Stimulated activated CD8-positive, alpha-beta memory T cell treated with anti-CD3 and anti-CD28 coated beads, Interleukin-15, amount 100 ng/mL, for 24 hours (primary cell): ENCODE measurements around the gene FDXR.
"Not testable (repeated sequence)": the region's sequence is repeated elsewhere in the genome, so short reads cannot be mapped to it uniquely, and the experiment has no call there.

Source experiments
- DNase-seq: peaks from one replicate; pipeline ENCODE4 v3.0.0-alpha.2; 2020; ENCODE audit warnings: low read depth

Gene FDXR, protein sequence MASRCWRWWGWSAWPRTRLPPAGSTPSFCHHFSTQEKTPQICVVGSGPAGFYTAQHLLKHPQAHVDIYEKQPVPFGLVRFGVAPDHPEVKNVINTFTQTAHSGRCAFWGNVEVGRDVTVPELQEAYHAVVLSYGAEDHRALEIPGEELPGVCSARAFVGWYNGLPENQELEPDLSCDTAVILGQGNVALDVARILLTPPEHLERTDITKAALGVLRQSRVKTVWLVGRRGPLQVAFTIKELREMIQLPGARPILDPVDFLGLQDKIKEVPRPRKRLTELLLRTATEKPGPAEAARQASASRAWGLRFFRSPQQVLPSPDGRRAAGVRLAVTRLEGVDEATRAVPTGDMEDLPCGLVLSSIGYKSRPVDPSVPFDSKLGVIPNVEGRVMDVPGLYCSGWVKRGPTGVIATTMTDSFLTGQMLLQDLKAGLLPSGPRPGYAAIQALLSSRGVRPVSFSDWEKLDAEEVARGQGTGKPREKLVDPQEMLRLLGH

DNA sequence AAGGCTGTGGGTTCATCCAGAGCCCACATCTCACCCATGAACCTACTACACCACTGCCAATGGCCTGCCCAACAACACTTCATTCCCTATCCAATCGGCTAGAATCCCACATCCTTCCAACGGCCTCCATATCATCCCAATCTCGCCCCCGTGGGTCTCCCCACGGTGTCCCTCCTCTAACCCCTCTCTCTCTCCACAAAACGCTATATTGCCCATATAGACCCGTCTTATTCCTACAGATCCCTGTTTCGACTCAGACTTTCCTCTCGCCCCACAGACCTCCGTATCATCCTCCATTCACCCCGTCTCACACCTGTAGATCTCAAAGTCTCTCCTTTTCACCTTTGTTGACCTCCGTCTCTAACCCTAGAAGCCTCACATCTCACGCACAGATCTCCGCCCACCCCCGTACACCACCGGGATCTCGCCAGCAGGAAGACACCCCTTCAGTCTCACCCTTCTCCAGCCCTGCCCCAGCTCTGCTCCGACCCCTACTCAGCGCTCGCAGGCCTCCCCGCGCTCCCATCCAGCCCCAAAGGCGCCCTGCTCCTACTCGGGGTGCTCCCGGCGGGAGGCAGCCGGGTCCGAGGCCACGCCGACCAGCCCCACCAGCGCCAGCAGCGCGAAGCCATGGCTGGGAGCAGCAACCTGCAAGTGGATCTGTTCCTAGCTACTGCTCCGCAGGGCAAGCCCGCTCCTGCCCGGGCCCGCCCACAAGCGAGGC is at the start of gene FDXR:
Gene FDXR, minus strand, starts transcription at position 682 of the 724 bp plus-strand sequence. Its CDS starts 50 bp downstream, at position 632.
- no peak for DNase-seq

DNA sequence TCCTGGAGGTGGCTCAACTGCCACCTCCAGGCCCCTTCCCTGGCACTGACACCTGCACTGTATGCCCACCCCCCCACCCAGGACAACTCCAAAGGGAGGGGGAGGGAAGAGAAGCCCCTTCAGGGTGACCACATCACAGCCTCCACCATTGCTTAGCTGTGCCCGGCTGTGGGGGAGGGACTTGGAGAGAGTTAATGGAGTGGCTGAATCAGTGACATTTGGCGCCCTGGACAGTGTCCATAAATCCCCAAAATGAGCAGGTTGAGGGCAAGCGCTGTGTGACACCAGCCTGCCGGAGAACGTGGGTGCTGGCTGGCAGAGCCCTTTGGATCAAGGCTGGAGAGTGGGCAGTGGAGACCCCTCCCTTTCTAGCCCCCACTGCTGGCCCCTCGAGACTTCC is 49.4 kb upstream of the FDXR start:
- no peak for DNase-seq

DNA sequence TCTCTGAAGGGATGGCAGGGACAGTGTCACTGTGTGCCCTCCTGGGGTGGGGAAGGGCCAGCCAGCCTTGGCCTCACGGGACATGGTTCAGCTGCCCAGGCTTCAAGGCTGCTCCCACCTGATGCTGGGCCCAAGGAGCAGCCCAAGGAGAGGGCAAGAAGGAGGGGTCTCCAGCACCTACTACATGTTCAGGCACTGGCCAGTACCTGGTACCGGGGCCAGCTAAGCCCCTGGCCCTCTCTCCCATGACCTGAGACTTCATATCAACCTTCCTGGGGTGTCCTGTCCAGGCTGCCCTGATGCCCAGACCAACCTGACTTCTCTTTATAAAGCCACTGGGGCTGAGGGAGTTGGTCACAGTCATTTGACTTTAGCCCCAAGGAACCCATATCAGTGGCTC is 49.0 kb upstream of the FDXR start:
- DNase-seq = no peak

DNA sequence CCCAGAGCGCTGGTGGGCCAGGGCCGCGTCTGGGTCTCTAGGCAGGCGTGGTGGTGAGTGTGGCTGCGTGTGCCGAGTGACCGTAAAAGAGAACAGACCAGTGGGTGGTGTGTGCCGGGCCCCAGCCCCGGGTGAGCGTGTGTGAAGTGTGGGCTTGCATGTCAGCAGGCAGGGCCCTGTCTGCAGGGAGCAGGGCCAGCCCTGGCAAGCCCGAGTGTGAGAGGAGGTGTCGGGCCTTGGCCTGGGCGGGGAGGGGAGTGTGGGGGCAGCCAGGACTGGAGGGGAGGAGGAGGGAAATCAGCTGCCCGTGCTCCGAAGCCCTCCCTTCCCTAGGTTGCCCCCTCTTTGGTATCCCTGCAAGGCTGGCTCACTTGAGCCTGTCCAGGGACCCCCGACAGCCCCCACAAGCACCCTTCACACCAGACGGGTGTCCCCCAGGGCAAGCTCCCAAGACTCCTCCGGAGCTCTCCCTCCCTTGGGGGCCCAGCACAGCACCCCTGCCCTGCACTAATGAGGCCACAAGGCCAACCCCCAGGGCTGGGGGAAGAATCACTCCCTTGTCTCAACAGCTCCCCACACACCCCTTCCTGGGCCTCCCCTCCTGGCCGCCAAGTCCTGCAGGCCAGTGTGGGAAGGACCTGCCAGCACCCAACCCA is 48.4 kb upstream of the FDXR start:
- no peak for DNase-seq

DNA sequence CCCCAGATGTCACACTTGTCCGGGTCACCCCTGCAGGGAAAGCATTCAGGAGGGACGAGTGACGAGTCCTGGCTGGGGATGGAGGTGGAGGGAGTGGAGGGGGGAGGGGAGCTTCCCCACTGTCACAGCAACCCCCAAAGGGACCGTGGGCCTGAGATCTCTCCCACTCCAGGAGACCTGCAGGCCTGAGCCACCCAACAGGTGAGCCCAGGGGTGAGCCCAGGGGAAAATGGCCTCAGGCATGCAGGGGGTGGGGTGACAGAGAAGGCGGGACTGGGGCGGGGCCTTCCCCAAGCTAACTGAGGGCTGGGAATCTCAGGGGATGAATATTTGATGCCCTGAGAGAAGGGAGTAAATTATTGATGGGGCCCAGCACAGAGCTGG is 47.8 kb upstream of the FDXR start:
- no peak for DNase-seq

DNA sequence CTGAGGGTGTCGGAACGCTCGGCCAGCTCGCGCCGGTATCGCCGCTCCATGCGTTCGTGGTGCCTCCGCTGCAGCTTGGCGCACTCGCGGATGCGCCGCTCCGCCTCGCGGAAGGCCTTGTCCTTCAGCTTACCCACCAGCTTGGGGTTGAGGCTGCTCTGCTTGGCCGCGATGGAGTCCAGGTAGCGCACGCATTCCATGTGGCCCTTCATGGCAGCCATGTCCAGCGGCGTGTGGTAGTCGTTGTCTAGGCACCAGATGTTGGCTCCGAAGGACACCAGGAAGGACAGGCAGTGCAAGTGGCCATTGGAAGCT is 47.5 kb upstream of the FDXR start:
- DNase-seq = no peak

DNA sequence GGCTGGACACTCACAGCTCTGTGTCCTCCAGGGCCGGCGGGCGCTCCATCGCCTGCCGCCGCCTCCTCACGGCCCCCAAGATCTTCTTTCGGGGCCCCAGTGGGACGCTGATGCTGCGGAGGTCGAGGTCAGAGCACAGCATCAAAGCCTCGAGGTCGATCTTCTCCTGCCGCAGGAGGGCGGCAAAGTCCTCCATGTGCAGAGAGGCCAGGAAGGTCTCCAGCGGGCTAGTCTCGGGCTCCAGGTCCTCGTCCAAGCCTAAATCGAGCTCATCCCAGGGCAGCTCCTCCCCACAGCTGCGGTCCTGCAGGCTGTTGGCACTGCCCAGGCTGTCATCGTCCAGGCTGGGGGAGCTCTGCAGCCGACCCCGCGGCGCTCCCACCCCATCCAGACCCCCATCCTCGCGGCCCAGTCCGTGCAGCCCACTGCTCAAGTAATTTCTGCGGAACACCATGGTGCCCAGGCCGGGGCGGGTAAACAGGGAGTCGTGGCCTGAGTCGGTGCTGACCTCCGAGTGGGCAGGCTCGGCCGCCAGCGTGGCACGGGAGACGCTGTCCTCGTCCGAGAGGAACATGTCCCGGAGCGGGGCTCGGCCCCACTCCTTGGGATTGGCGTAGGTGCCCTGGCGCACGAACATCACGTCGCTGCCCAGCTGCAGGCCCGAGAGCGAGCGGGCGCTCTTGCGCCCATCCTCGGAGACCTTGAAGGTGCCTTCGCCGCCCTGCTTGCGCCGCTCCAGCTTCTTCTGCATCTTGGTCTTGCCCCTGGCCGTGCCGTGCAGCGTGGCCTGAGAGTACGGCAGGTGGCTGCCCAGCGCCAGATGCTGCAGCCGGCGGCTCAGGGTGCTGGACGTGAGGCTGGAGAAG is 46.9 kb upstream of the FDXR start:
- no peak for DNase-seq

DNA sequence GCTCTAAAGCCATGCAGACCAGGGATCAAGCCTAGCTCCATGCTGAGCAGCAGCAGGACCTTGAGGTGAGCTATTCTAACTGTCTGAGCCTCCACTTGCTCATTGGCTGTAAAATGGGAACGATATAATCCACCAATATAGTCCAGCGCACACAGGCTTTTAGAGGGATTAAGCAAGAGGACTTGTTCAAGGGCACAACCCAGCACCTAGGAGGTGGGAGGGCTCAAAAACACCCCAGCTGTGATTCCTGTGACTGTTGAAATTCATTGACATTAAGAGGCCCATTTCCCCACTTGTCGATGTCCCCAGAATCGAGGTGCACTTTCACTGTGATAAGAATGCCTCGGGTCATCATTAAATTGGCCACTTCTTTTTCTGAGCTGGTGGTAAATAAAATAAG is 46.1 kb upstream of the FDXR start:
- DNase-seq = no peak

DNA sequence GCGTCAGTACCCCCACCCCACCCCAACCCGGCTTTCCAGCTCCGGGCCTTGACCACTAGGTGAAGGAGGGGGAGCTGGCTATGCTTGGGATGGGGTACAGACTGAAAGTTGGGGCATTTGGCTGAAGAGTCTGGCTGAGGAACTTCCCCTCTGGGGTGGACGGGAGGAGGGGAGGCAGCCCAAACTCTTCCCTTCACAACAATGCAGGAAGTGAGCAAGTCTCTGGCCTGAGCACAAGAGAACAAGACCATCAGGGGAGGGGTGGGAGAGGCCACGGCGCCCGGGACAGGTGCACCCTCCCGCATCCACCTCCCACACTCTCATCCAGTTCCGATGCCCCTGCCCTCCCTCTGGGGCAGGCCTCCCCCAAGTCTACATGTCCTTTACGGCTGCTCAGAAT is 44.6 kb upstream of the FDXR start:
- DNase-seq = no peak

DNA sequence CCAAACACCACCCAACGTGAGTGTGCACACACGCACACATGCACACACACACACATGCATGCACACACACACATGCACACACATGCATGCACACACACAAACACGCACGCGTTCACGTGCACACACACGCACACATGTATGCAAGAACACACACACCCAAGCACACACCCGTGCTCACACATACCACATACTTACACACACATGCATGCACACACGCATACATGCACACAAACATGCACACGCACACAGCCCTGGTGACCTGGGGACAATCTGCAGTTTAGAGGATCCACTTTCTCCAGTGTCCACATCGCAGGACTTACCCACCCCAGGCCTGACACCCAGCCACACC is 44.0 kb upstream of the FDXR start:
- no peak for DNase-seq

DNA sequence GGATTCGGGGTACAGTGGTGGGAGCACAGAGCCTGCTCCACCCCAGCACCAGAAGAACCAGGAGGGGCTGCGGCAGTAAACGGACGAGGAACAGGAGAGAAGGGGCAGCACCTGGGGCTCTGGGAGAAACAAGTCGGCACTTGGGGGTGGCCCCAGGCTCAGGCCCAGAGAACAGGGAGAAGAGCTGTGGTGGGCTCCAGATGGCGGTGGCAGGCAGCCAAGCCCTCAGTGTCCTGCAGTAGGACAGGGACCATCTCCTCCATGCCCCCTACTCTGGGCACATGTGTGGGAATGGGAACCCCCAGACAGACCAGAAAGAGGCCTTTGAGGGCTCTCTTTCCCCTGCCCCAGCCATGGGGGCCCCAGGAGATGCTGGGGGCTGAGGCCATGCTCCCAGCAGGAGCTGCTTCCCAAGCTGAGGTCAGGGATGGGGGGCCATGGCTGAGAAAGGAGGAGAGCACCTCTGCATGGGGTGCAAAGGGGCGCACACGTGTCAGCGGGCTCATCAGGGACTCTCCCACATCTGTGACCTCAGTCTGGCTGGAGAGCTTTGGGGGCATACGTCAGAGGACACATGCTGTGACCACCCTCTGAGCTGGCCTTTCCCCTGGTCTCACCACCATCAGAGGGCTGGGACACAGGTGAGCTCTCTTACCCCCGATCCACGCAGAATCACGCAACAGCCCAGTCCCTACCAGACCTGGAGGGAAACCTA is 43.5 kb upstream of the FDXR start:
- DNase-seq = no peak

DNA sequence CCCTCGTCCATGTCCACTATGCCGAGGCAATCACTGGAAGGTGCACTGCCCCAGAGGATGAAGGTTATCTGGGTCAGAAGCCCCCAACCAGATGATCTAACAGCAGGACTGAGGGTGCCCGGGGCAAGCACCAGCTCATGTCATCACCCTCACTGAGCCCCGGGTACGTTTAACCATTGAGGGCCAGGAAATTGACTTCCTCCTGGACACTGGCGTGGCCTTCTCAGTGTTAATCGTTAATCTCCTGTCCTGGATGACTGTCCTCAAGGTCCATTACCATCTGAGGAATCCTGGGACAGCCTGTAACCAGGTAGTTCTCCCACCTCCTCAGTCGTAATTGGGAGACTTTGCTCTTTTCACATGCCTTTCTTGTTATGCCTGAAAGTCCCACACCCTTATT is 38.6 kb upstream of the FDXR start:
- DNase-seq = not testable (repeated sequence)

DNA sequence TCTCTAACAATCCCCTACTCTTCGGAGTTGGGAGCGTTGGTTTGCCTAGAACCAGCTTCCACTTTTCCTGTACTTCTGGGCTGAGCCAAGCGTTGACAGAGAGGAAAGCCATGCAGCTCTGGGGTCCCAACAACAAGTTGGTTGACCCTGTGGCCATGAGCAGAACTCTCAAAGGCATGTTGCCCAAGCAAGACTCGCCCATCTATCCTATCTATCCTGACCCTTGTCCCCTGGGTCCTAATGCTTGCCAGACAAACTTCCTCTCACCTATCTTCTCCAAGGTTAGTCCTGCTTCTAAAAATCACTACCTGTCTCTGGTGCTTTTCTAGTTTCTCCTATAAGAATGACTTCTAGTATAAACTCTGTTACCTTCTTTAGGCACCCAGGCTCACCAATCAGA is 36.3 kb upstream of the FDXR start:
- not testable (repeated sequence) for DNase-seq

DNA sequence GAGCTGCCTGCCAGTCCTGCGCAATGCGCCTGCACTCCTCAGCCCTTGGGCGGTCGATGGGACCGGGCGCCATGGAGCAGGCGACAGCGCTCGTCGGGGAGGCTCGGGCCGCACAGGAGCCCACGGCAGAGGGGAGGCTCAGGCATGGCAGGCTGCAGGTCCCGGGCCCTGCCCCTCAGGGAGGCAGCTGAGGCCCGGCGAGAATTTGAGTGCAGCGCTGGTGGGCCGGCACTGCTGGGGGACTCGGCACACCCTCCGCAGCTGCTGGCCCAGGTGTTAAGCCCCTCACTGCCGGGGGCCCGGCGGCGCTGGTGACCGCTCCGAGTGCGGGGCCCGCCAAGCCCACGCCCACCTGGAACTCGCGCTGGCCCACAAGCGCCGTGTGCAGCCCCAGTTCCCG is 34.2 kb upstream of the FDXR start:
- no peak for DNase-seq

DNA sequence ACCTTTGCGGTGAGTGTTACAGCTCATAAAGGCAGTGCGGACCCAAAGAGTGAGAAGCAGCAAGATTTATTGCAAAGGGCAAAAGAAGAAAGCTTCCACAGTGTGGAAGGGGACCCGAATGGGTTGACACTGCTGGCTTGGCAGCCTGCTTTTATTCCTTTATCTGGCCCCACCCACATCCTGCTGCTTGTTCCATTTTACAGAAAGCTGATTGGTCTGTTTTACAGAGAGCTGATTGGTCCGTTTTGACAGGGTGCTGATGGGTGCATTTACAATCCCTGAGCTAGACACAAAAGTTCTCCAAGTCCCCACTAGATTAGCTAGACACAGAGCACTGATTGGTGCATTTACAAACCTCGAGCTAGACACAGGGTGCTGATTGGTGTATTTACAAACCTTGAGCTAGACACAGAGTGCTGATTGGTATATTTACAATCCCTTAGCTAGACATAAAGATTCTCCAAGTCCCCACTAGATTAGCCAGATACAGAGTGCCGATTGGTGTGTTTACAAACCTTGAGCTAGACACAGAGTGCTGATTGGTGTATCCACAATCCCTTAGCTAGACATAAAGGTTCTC is 33.5 kb upstream of the FDXR start:
- DNase-seq = not testable (repeated sequence)

DNA sequence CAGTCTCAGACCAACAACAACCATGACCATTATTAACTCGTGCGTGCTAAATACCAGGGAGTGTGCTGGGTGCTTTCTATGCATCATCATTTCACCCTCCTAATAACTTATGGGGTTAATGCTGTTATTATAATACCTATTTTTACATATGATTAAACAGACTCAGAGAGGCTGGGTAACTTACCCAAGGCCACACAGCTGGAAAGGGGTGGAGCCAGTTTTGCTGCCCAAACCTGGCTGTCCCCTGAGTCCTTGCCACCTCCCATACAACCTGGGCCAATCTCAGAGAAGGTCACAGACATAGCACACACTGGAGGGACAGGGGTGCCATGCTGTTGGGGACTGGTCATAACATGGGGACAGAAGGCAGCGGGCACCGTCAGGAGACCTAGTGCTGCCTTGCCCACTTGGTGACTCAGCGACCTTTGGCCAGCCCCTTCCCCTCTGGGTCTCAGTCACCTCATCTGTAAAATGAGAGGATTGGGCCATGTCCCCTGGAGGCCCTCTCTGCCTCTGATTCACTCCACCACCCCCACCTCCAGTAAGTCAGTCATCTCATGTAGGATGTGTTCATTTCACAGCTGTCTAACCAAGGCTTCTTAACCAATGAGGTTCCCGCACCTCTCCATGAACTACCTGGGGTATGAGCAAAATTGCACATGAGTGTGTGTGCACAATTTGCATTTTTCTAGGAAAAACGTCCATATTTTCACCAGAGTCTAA is 32.1 kb upstream of the FDXR start:
- DNase-seq = no peak

DNA sequence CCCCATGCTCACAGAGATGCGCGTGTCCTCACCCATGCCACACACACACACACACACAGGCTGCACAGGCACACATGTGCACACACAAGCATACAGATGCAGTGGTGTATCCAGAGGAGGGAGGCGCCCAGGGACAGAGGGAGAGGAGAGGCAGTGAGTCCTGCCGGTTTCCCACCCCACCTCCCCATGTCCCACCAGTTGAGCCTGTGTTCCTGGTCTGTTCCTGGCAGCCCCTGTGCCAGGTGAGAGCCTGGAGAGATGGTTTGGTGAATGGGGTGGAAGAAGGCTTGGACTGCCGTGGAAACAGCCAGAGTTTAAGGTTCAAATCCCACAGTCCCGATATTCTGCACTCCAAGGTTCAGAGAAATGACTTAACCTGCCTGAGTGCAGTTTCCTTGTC is 30.9 kb upstream of the FDXR start:
- no peak for DNase-seq

DNA sequence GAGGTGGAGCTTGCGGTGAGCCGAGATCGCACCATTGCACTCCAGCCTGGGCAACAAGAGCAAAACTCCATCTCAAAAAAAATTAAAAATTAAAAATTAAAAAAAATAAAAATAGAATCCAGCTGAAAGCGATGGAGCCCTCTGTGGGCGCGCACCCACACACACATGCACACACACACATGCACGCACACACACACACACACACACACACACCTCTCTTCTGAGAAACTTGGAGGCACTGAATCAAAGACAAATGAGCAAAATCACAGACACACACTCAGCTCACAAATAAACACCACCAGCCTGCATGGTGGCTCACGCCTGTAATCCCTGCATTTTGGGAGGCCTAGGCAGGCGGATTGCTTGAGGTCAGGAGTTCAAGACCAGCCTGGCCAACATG is 30.2 kb upstream of the FDXR start:
- DNase-seq = no peak

DNA sequence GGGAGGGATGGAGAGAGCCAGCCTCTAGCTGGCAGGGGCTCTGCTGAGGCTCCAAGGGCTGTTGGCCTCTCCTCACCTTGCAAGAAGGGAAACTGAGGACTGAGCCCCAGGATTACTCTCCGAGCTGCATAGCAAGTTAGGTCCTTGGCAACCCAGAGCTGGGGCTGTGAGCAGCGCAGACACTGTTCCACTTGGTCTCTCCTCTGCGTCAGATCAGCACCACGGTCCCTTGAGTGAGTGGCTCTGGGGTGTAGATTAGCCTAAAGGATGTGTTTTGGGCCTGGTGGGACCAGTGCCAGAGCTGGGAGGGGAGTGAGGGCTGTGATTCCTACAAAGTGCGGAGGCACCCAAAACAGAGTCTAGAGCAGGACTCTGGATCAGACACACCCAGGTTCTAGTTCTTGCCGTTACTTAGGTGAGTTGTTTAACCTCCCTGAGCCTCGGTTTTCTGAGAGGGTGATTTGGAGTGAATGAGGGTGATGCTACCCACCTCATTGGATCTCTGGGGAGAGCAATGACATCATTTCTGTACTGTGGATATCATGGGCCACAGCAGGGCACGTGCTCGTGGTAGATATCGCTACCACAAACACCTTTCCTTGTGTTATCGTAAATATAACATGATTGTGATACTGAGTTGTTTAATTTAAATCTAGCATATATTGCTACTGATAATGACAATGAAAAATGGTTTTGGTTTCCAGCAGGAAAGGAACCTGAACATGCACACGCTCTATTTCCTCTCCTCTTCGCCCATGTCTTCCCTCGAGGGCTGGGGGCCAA is 28.8 kb upstream of the FDXR start:
- DNase-seq = no peak

DNA sequence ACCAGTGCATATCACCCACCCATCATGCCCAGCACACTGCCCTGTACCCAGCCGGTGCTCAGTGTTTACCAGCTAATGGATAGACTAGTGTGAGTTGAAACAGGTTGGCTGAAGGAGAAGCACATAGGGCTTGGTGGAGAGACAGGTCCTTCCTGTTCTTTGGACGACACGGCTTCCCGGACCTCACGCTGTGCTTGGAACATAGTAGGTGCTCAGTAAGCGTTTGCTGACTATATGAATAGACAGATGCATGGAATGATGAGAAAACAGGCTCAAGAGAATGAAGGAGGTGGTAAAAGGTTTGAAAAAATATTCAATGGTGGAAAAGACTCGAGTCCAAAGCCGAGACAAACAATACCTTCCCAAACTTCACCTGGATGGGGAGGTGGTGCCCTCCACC is 27.4 kb upstream of the FDXR start:
- DNase-seq = no peak
